K562 (cell line): ENCODE results near the gene SYT8.
"Not testable (repeated sequence)": the region's sequence is repeated elsewhere in the genome, so short reads cannot be mapped to it uniquely, and the experiment has no call there.

Source experiments
- TCF7 ChIP-seq: sonication (generic); IDR thresholded peaks from 2 replicates; pipeline ENCODE4 v1.6.1; 2016; ENCODE audit warnings: antibody characterized with exemption, borderline replicate concordance
- U2AF2 ChIP-seq: fragments of 200-400 bp; formaldehyde crosslinking; optimal IDR thresholded peaks from 2 replicates; pipeline ENCODE3; 2017; ENCODE audit warnings: low read depth, mild to moderate bottlenecking, low read length
- YY1 ChIP-seq, 3 experiments: IDR thresholded peaks; 2 replicates each; pipeline ENCODE4 v1.6.1; 2011; ENCODE audit warnings: low read length in 2 of 3, mild to moderate bottlenecking in 2 of 3, moderate library complexity in 2 of 3, borderline replicate concordance in 1 of 3, control low read depth in 1 of 3, low read depth in 1 of 3; ENCODE audit not compliant: insufficient read depth in 3 of 3, insufficient replicate concordance in 2 of 3, control insufficient read depth in 1 of 3, insufficient read length in 1 of 3; ENCODE audit errors: extremely low read depth in 1 of 3
- ZNF282 ChIP-seq: sonication (generic); formaldehyde crosslinking; IDR thresholded peaks from 2 replicates; pipeline ENCODE4 v1.8.1; 2023; ENCODE audit warnings: missing genetic modification reagents
- TF ChIP-seq, protein P1 (sequence below): sonication (generic); formaldehyde crosslinking; IDR thresholded peaks from 2 replicates; pipeline ENCODE4 v1.9.0; 2022; ENCODE audit warnings: mild to moderate bottlenecking, missing genetic modification reagents

DNA sequence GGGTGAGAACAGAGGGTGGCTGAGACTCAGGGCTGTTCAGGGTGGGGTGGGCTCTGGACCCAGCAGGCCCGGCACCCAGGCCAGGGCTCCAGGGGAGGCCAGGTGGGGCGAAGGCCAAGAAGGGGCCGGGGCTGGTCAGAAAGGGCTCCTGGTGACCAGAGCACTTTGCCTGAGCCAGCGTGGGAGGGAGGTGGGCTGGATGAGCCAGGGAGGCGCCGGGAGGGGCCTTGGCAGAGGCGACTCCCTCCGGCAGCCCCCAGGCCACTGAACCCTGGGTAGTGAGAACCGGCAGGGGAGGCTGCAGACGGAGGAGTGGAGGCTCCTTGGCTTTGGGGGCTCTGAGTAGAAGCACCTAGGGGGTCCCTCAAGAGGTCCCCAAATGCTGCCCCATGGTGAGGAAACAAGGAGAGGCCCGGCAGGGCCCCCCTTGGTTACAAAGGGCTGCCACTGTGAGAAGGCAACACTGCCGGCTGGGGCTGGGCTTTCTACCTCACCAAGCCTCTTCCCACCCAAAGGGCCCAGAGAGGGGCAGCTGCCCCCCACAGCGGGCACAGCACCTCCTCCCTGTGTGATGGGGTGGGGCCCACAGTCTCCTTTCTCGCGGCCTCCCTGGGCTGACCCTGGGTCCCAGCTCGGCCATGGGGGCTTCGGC is 39.8 kb downstream of the SYT8 start:
- not testable (repeated sequence) for TF ChIP-seq ZNF282 (CRISPR knock-in tag); TCF7; U2AF2; YY1 (IDR thresholded peaks at IDR 0.05; ENCODE audit: borderline replicate concordance in 1 of 3, control insufficient read depth in 1 of 3, extremely low read depth in 1 of 3, insufficient read depth in 3 of 3, insufficient read length in 1 of 3, insufficient replicate concordance in 2 of 3, low read depth in 1 of 3, low read length in 2 of 3)
- TF ChIP-seq, protein P1, sequence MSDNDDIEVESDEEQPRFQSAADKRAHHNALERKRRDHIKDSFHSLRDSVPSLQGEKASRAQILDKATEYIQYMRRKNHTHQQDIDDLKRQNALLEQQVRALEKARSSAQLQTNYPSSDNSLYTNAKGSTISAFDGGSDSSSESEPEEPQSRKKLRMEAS (CRISPR knock-in tag): not testable (repeated sequence)
